Testis (tissue), 3 donors: Measurements from ENCODE around the gene COL5A1. TPM values are rescaled to one million over a fixed set of nuclear protein-coding genes. Genes with fewer than 3 reads are reported as not detected.
A peak's percentile ranks its signal among the peaks of the same experiment; 100 is the strongest.

Experiments used
- DNase-seq: peaks from one replicate; pipeline ENCODE4 v3.0.0-alpha.2; 2019
- H3K27ac ChIP-seq, 2 donors: fragments of 200-600 bp; sonication (generic); one replicate each; pipeline ENCODE4 v1.5.1; 2019
- H3K27me3 ChIP-seq: fragments of 200-600 bp; sonication (generic); one replicate; pipeline ENCODE4 v1.5.1; 2019
- H3K36me3 ChIP-seq: fragments of 200-600 bp; sonication (generic); one replicate; pipeline ENCODE4 v1.5.1; 2017; ENCODE audit warnings: low read depth; ENCODE audit errors: missing control alignments
- H3K4me1 ChIP-seq: fragments of 200-600 bp; sonication (generic); one replicate; pipeline ENCODE4 v1.5.1; 2019
- H3K4me3 ChIP-seq, 2 donors: fragments of 200-600 bp; sonication (generic); one replicate each; pipeline ENCODE4 v1.5.1; 2017 to 2019
- H3K9me3 ChIP-seq: fragments of 200-600 bp; sonication (generic); one replicate; pipeline ENCODE4 v1.5.1; 2017
- POLR2A ChIP-seq: fragments of 450-650 bp; IDR thresholded peaks from one replicate; pipeline ENCODE4 v1.6.1; 2017; ENCODE audit warnings: antibody characterized with exemption, mild to moderate bottlenecking, moderate library complexity
- WGBS, 2 donors: methylation state at CpG; one replicate each; pipeline ENCODE4 v1.1.5; 2018; 5-methylcytosine and 5-hydroxymethylcytosine counted together
- intact Hi-C: fragments of 100-400 bp; cut with DNase I; formaldehyde crosslinking; loops from one replicate; pipeline ENCODE4 v1.15.1; 2023; ENCODE audit warnings: low total_unique reads
- polyA plus RNA-seq: library from polyadenylated mRNA; stranded (reverse); fragments of 350-450 nt; fragmentation: Illumina TruSeq; extraction: RNeasy Lipid Tissue Mini Kit (QIAGEN cat#74804); gene quantifications from one replicate; pipeline ENCODE4 v1.2.3, GENCODE V29; 2014; ENCODE audit warnings: low read depth, low replicate concordance; ENCODE audit not compliant: insufficient read depth
- total RNA-seq, 2 donors: library from RNA; depleted of rRNA; stranded (reverse); fragments of >200 nt; gene quantifications; one replicate each; pipeline ENCODE4 v1.2.3, GENCODE V29; 2016
- TF ChIP-seq, protein P1 (sequence below), 3 experiments: fragments of 450-650 bp in 2 of 3; fragments of 200-600 bp in 1 of 3; sonication (generic) in 1 of 3; IDR thresholded peaks; one replicate each; pipeline ENCODE4 v1.5.1; 2016 to 2019; ENCODE audit warnings: antibody characterized with exemption in 3 of 3, mild to moderate bottlenecking in 2 of 3, moderate library complexity in 1 of 3

Gene COL5A1
- total and polyA plus RNA-seq, 3 donors from 2014 or later: 18.5 to 34.3 (median 20.8) TPM

- TF ChIP-seq, protein P1, sequence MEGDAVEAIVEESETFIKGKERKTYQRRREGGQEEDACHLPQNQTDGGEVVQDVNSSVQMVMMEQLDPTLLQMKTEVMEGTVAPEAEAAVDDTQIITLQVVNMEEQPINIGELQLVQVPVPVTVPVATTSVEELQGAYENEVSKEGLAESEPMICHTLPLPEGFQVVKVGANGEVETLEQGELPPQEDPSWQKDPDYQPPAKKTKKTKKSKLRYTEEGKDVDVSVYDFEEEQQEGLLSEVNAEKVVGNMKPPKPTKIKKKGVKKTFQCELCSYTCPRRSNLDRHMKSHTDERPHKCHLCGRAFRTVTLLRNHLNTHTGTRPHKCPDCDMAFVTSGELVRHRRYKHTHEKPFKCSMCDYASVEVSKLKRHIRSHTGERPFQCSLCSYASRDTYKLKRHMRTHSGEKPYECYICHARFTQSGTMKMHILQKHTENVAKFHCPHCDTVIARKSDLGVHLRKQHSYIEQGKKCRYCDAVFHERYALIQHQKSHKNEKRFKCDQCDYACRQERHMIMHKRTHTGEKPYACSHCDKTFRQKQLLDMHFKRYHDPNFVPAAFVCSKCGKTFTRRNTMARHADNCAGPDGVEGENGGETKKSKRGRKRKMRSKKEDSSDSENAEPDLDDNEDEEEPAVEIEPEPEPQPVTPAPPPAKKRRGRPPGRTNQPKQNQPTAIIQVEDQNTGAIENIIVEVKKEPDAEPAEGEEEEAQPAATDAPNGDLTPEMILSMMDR (IDR thresholded peaks at IDR 0.05): no peak
- TF ChIP-seq POLR2A: no peak
- H3K27me3 ChIP-seq: no peaks in the 10 kb centered on the region
- no peak for DNase-seq
- peaks cover 11% of the 10 kb centered on the region for H3K4me1 ChIP-seq
- H3K9me3 ChIP-seq: no peaks in the 10 kb centered on the region
- no peak overlapping the region for H3K27ac ChIP-seq
- H3K36me3 ChIP-seq: no peaks in the 10 kb centered on the region
- H3K4me3 ChIP-seq: no peak overlapping the region
- 55 to 56% methylated on average over 11 to 16 of the region's 17 CpGs for WGBS, 2 donors
- intact Hi-C loops: no loop called here
Observed at GRCh38 chr9:134678666-134679443, 37.3 kb downstream of the COL5A1 start.

DNA sequence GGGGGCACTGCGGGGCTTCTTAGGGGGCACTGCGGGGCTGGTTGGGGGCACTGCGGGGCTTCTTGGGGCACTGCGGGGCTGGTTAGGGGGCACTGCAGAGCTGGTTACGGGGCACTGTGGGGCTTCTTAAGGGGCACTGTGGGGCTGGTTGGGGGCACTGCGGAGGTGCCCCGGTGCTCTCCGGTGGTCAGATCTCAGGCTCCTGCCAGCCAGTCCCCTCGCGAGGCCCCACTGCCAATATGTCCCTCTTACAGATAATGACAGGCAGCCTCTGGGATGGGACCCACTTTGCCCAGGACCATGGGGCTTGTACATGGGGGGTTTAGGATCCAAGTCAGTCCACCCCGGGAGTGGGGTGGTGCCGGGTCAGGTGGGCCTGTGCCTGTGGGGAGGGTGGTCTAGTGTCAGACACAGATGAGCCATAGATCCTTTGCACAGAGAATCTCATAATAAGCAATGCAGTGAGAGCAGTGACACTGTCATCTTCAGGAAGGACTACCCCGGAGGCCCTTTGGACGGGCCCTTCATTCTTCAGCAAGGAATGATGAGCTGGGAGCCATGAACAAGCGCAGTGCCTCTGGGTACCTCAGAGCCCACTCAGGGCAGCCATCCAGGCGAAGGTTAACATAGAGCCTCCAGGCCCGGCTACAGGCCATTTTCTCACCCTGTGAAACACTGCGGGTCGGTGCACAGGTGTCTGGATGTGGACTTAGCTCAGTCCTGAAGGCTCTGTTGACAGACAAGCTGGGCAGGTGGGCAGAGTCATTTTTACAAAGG, 38.2 kb downstream of the COL5A1 start:
- Histone ChIP-seq H3K36me3 (no peaks in the 10 kb centered on the region), H3K4me3 (no peak overlapping the region), H3K27ac (no peak overlapping the region), H3K9me3 (no peaks in the 10 kb centered on the region), H3K27me3 (no peaks in the 10 kb centered on the region), H3K4me1 (peaks cover 11% of the 10 kb centered on the region)
- TF ChIP-seq POLR2A: no peak
- TF ChIP-seq, protein P1 (IDR thresholded peaks at IDR 0.05): no peak
- no peak for DNase-seq
- WGBS, 2 donors: 84 to 91% methylated on average over 13 to 18 of the region's 19 CpGs
- intact Hi-C loops: no loop called here

DNA sequence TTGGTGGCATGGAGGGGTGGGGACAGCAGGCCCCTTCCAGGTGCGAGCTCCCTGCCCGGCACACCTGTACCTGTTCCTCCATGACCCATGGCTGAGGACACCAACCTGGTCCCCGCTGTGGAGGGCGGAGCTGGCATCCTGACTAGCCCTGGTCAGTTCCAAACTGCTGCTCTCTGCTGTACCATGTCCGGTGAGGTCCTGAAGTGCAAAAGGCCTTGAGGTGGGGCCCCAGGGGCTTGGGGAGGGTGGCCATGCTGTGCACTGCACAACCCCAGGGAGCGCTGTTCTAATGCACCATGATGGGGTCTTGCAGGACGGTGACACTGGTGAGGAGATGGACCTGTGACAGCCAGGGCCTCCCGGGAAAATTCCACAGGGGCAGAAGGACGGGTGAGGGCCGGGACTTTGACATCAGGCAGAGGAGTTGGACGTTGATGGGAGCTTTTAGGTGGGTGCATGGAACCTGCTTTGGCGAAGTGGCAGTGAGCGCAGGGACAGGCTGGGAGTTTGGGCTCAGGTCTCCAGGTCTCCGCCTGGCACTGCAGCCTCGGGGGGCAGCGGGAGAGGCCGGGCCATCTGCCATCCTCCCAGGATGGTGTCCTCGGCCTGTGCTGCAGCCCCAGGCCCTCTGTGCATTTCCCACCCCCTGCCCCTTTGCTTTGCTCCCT, 38.9 kb downstream of the COL5A1 start:
- TF ChIP-seq, protein P1 (IDR thresholded peaks at IDR 0.05): no peak
- TF ChIP-seq POLR2A: no peak
- H3K36me3 ChIP-seq: no peaks in the 10 kb centered on the region
- intact Hi-C loops: no loop called here
- no peaks in the 10 kb centered on the region for H3K27me3 ChIP-seq
- H3K4me1 ChIP-seq: peaks cover 11% of the 10 kb centered on the region
- no peaks in the 10 kb centered on the region for H3K9me3 ChIP-seq
- WGBS, 2 donors: 86 to 89% methylated on average over 15 to 17 of the region's 18 CpGs
- H3K4me3 ChIP-seq: no peak overlapping the region
- no peak for DNase-seq
- H3K27ac ChIP-seq: no peak overlapping the region

GRCh38 chr9:134681061-134681661, 39.6 kb downstream of the COL5A1 start:
- Histone ChIP-seq H3K36me3 (no peaks in the 10 kb centered on the region), H3K27me3 (no peaks in the 10 kb centered on the region), H3K9me3 (no peaks in the 10 kb centered on the region), H3K27ac (no peak overlapping the region), H3K4me3 (no peak overlapping the region), H3K4me1 (peaks cover 11% of the 10 kb centered on the region)
- peak; percentile 24 for DNase-seq
- WGBS, 2 donors: 46 to 60% methylated on average over 8 to 22 of the region's 22 CpGs
- no peak for TF ChIP-seq POLR2A
- TF ChIP-seq, protein P1 (IDR thresholded peaks at IDR 0.05): no peak
- intact Hi-C loops: no loop called here
